ENCODE measurements around the gene GPR171.

DNA sequence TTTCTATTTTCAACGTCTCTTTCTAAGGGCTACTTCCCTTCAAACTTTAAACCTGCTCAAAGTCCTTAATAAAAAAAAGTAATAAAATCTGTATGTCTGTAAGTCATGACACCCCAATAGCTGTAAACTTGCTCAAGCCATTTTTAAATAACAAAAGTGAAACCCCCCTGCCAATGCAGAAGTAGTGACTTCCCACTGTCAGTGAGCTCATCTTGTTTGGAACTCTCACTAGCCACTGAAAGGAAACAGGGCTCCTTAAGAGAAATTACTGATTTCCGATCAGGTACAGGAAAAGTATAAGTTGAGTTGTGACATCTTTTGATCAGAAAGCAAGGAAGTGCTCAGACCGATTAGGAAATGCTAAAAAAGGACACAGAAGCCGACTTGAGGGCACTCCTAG is 27.6 kb upstream of the GPR171 start:
- TF ChIP-seq, protein P1, sequence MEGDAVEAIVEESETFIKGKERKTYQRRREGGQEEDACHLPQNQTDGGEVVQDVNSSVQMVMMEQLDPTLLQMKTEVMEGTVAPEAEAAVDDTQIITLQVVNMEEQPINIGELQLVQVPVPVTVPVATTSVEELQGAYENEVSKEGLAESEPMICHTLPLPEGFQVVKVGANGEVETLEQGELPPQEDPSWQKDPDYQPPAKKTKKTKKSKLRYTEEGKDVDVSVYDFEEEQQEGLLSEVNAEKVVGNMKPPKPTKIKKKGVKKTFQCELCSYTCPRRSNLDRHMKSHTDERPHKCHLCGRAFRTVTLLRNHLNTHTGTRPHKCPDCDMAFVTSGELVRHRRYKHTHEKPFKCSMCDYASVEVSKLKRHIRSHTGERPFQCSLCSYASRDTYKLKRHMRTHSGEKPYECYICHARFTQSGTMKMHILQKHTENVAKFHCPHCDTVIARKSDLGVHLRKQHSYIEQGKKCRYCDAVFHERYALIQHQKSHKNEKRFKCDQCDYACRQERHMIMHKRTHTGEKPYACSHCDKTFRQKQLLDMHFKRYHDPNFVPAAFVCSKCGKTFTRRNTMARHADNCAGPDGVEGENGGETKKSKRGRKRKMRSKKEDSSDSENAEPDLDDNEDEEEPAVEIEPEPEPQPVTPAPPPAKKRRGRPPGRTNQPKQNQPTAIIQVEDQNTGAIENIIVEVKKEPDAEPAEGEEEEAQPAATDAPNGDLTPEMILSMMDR (IDR thresholded peaks at IDR 0.05; ENCODE audit: insufficient read depth, low read length, poor library complexity, severe bottlenecking) = no peak
- TF ChIP-seq EZH2phosphoT487 (conservative IDR thresholded peaks at IDR 0.05; ENCODE audit: low read length) = no peak
